Measurements from ENCODE around the gene TXNRD2.
"Not testable (repeated sequence)": the region's sequence is repeated elsewhere in the genome, so short reads cannot be mapped to it uniquely, and the experiment has no call there.

TXNRD2 gene

GRCh38 chr22:19837915-19838314 lies 103.7 kb downstream of the TXNRD2 start:
- TF ChIP-seq SUZ12 (IDR thresholded peaks at IDR 0.05; ENCODE audit: extremely low read depth, insufficient read depth, insufficient read length) (no peak), YY1 (IDR thresholded peaks at IDR 0.05; ENCODE audit: insufficient read depth, insufficient read length) (no peak), ZNF274 (IDR thresholded peaks at IDR 0.05; ENCODE audit: low read depth, low read length) (no peak)
- peaks cover 3% of the 10 kb centered on the region for H3K4me1 ChIP-seq (ENCODE audit: insufficient read depth, insufficient read length)
- DNase-seq (ENCODE audit: low read depth, low spot score): no peak
- H3K9ac ChIP-seq (ENCODE audit: insufficient read length, low read depth): no peak overlapping the region
- no peaks in the 10 kb centered on the region for H3K27me3 ChIP-seq (ENCODE audit: insufficient read depth, insufficient read length)
- H3K9me3 ChIP-seq (ENCODE audit: insufficient read depth, low read length): no peaks in the 10 kb centered on the region
- no peaks in the 10 kb centered on the region for H3K36me3 ChIP-seq (ENCODE audit: insufficient read depth, insufficient read length, low read length)
- no peak overlapping the region for H3K4me3 ChIP-seq (ENCODE audit: insufficient read length, low read depth)

- Histone ChIP-seq H3K27me3 (ENCODE audit: insufficient read depth, insufficient read length) (no peaks in the 10 kb centered on the region), H3K9me3 (ENCODE audit: insufficient read depth, low read length) (no peaks in the 10 kb centered on the region), H3K4me1 (ENCODE audit: insufficient read depth, insufficient read length) (no peaks in the 10 kb centered on the region), H3K9ac (ENCODE audit: insufficient read length, low read depth) (no peak overlapping the region), H3K36me3 (ENCODE audit: insufficient read depth, insufficient read length, low read length) (no peaks in the 10 kb centered on the region), H3K4me3 (ENCODE audit: insufficient read length, low read depth) (no peak overlapping the region)
- no peak for DNase-seq (ENCODE audit: low read depth, low spot score)
- no peak for TF ChIP-seq ZNF274 (IDR thresholded peaks at IDR 0.05; ENCODE audit: low read depth, low read length)
- no peak for TF ChIP-seq SUZ12 (IDR thresholded peaks at IDR 0.05; ENCODE audit: extremely low read depth, insufficient read depth, insufficient read length)
- TF ChIP-seq YY1 (IDR thresholded peaks at IDR 0.05; ENCODE audit: insufficient read depth, insufficient read length): no peak
Observed at GRCh38 chr22:19836512-19836911, 105.1 kb downstream of the TXNRD2 start.

- H3K4me1 ChIP-seq (ENCODE audit: insufficient read depth, insufficient read length): no peaks in the 10 kb centered on the region
- no peaks in the 10 kb centered on the region for H3K27me3 ChIP-seq (ENCODE audit: insufficient read depth, insufficient read length)
- no peak overlapping the region for H3K9ac ChIP-seq (ENCODE audit: insufficient read length, low read depth)
- no peak for DNase-seq (ENCODE audit: low read depth, low spot score)
- TF ChIP-seq YY1 (IDR thresholded peaks at IDR 0.05; ENCODE audit: insufficient read depth, insufficient read length): no peak
- no peak for TF ChIP-seq SUZ12 (IDR thresholded peaks at IDR 0.05; ENCODE audit: extremely low read depth, insufficient read depth, insufficient read length)
- no peaks in the 10 kb centered on the region for H3K9me3 ChIP-seq (ENCODE audit: insufficient read depth, low read length)
- H3K36me3 ChIP-seq (ENCODE audit: insufficient read depth, insufficient read length, low read length): no peaks in the 10 kb centered on the region
- no peak overlapping the region for H3K4me3 ChIP-seq (ENCODE audit: insufficient read length, low read depth)
Observed at GRCh38 chr22:19834599-19834998, 107.0 kb downstream of the TXNRD2 start.

GRCh38 chr22:19833327-19833726 lies 108.3 kb downstream of the TXNRD2 start:
- H3K9ac ChIP-seq (ENCODE audit: insufficient read length, low read depth); H3K4me3 ChIP-seq (ENCODE audit: insufficient read length, low read depth); DNase-seq (ENCODE audit: low read depth, low spot score); H3K27me3 ChIP-seq (ENCODE audit: insufficient read depth, insufficient read length); H3K4me1 ChIP-seq (ENCODE audit: insufficient read depth, insufficient read length); H3K9me3 ChIP-seq (ENCODE audit: insufficient read depth, low read length); H3K36me3 ChIP-seq (ENCODE audit: insufficient read depth, insufficient read length, low read length): not testable (repeated sequence)

GRCh38 chr22:19832476-19833108 lies 109.0 kb downstream of the TXNRD2 start:
- Histone ChIP-seq H3K9ac (ENCODE audit: insufficient read length, low read depth) (no peak overlapping the region), H3K9me3 (ENCODE audit: insufficient read depth, low read length) (no peaks in the 10 kb centered on the region), H3K4me3 (ENCODE audit: insufficient read length, low read depth) (no peak overlapping the region), H3K27me3 (ENCODE audit: insufficient read depth, insufficient read length) (no peaks in the 10 kb centered on the region), H3K36me3 (ENCODE audit: insufficient read depth, insufficient read length, low read length) (no peaks in the 10 kb centered on the region), H3K4me1 (ENCODE audit: insufficient read depth, insufficient read length) (no peaks in the 10 kb centered on the region)
- no peak for DNase-seq (ENCODE audit: low read depth, low spot score)
- TF ChIP-seq ZNF274 (IDR thresholded peaks at IDR 0.05; ENCODE audit: low read depth, low read length) (no peak), SUZ12 (IDR thresholded peaks at IDR 0.05; ENCODE audit: extremely low read depth, insufficient read depth, insufficient read length) (no peak), YY1 (IDR thresholded peaks at IDR 0.05; ENCODE audit: insufficient read depth, insufficient read length) (no peak)

- not testable (repeated sequence) for H3K4me3 ChIP-seq (ENCODE audit: insufficient read length, low read depth); H3K27me3 ChIP-seq (ENCODE audit: insufficient read depth, insufficient read length); H3K9me3 ChIP-seq (ENCODE audit: insufficient read depth, low read length); H3K4me1 ChIP-seq (ENCODE audit: insufficient read depth, insufficient read length); H3K9ac ChIP-seq (ENCODE audit: insufficient read length, low read depth); DNase-seq (ENCODE audit: low read depth, low spot score); H3K36me3 ChIP-seq (ENCODE audit: insufficient read depth, insufficient read length, low read length)
Observed at GRCh38 chr22:19831979-19832378, 109.6 kb downstream of the TXNRD2 start.

- no peak for DNase-seq (ENCODE audit: low read depth, low spot score)
- TF ChIP-seq SUZ12 (IDR thresholded peaks at IDR 0.05; ENCODE audit: extremely low read depth, insufficient read depth, insufficient read length) (no peak), YY1 (IDR thresholded peaks at IDR 0.05; ENCODE audit: insufficient read depth, insufficient read length) (no peak)
- Histone ChIP-seq H3K4me1 (ENCODE audit: insufficient read depth, insufficient read length) (no peaks in the 10 kb centered on the region), H3K9ac (ENCODE audit: insufficient read length, low read depth) (no peak overlapping the region), H3K9me3 (ENCODE audit: insufficient read depth, low read length) (no peaks in the 10 kb centered on the region; the same call in 1 of the 2 replicates), H3K27me3 (ENCODE audit: insufficient read depth, insufficient read length) (no peaks in the 10 kb centered on the region), H3K4me3 (ENCODE audit: insufficient read length, low read depth) (no peak overlapping the region), H3K36me3 (ENCODE audit: insufficient read depth, insufficient read length, low read length) (no peaks in the 10 kb centered on the region)
Observed at GRCh38 chr22:19831016-19831415, 110.6 kb downstream of the TXNRD2 start.

- TF ChIP-seq SUZ12 (IDR thresholded peaks at IDR 0.05; ENCODE audit: extremely low read depth, insufficient read depth, insufficient read length) (no peak), YY1 (IDR thresholded peaks at IDR 0.05; ENCODE audit: insufficient read depth, insufficient read length) (no peak), ZNF274 (IDR thresholded peaks at IDR 0.05; ENCODE audit: low read depth, low read length) (no peak)
- Histone ChIP-seq H3K4me1 (ENCODE audit: insufficient read depth, insufficient read length) (peaks cover 11% of the 10 kb centered on the region), H3K27me3 (ENCODE audit: insufficient read depth, insufficient read length) (no peaks in the 10 kb centered on the region), H3K9me3 (ENCODE audit: insufficient read depth, low read length) (no peaks in the 10 kb centered on the region; the same call in 1 of the 2 replicates), H3K36me3 (ENCODE audit: insufficient read depth, insufficient read length, low read length) (no peaks in the 10 kb centered on the region), H3K4me3 (ENCODE audit: insufficient read length, low read depth) (no peak overlapping the region), H3K9ac (ENCODE audit: insufficient read length, low read depth) (no peak overlapping the region)
- no peak for DNase-seq (ENCODE audit: low read depth, low spot score)
Observed at GRCh38 chr22:19828035-19828401, 113.6 kb downstream of the TXNRD2 start.

Measured in NT2/D1 (cell line).